Measurements from ENCODE around the gene TARBP1.
"Not testable (repeated sequence)": the region's sequence is repeated elsewhere in the genome, so short reads cannot be mapped to it uniquely, and the experiment has no call there.

Gene TARBP1

GRCh38 chr1:234478481-234479309 lies at the start of gene TARBP1:
TSS of gene TARBP1 (minus strand) at chr1:234479179. CDS start at chr1:234479103, 76 bp downstream.
- peak; percentile 48 for DNase-seq (ENCODE audit: low read depth)

GRCh38 chr1:234528074-234528865 lies 49.3 kb upstream of the TARBP1 start:
- no peak for DNase-seq (ENCODE audit: low read depth)

- no peak for DNase-seq (ENCODE audit: low read depth)
Measured at GRCh38 chr1:234527346-234527745, 48.4 kb upstream of the TARBP1 start.

- no peak for DNase-seq (ENCODE audit: low read depth)
Measured at GRCh38 chr1:234526922-234527321, 47.9 kb upstream of the TARBP1 start.

GRCh38 chr1:234525099-234525799 lies 46.3 kb upstream of the TARBP1 start:
- DNase-seq (ENCODE audit: low read depth), result no peak

- no peak for DNase-seq (ENCODE audit: low read depth)
Measured at GRCh38 chr1:234521836-234522235, 42.9 kb upstream of the TARBP1 start.

GRCh38 chr1:234520908-234521817 lies 42.2 kb upstream of the TARBP1 start:
- no peak for DNase-seq (ENCODE audit: low read depth)

GRCh38 chr1:234519506-234519905 lies 40.5 kb upstream of the TARBP1 start:
- no peak for DNase-seq (ENCODE audit: low read depth)

- no peak for DNase-seq (ENCODE audit: low read depth)
Measured at GRCh38 chr1:234518876-234519275, 39.9 kb upstream of the TARBP1 start.

GRCh38 chr1:234518086-234518485 lies 39.1 kb upstream of the TARBP1 start:
- not testable (repeated sequence) for DNase-seq (ENCODE audit: low read depth)

GRCh38 chr1:234517110-234517802 lies 38.3 kb upstream of the TARBP1 start:
- DNase-seq (ENCODE audit: low read depth), result no peak

- DNase-seq (ENCODE audit: low read depth), result no peak
Measured at GRCh38 chr1:234515821-234516241, 36.9 kb upstream of the TARBP1 start.

GRCh38 chr1:234515411-234515810 lies 36.4 kb upstream of the TARBP1 start:
- DNase-seq (ENCODE audit: low read depth), result no peak

GRCh38 chr1:234512451-234512861 lies 33.5 kb upstream of the TARBP1 start:
- DNase-seq (ENCODE audit: low read depth), result no peak

GRCh38 chr1:234509457-234510328 lies 30.7 kb upstream of the TARBP1 start:
- DNase-seq (ENCODE audit: low read depth), result no peak

- no peak for DNase-seq (ENCODE audit: low read depth)
Measured at GRCh38 chr1:234507626-234508387, 28.8 kb upstream of the TARBP1 start.

- DNase-seq (ENCODE audit: low read depth), result no peak
Measured at GRCh38 chr1:234507089-234507488, 28.1 kb upstream of the TARBP1 start.

- no peak for DNase-seq (ENCODE audit: low read depth)
Measured at GRCh38 chr1:234505769-234506102, 26.8 kb upstream of the TARBP1 start.
